HG03439 (cell line): ENCODE data around the gene SYNGR1.

Experiments
- ATAC-seq: cut with Tn5 transposase; IDR thresholded peaks from one replicate; pipeline ENCODE4 v1.9.1; 2021; ENCODE audit warnings: mild to moderate bottlenecking, moderate library complexity; ENCODE audit not compliant: unreplicated experiment

SYNGR1 gene

GRCh38 chr22:39349967-39350726 lies at the start of gene SYNGR1:
Gene SYNGR1, plus strand, starts transcription at chr22:39349991. Its CDS starts 20 bp downstream, at chr22:39350011.
- no peak for ATAC-seq

GRCh38 chr22:39300186-39300830 lies 49.5 kb upstream of the SYNGR1 start:
- ATAC-seq, result no peak

DNA sequence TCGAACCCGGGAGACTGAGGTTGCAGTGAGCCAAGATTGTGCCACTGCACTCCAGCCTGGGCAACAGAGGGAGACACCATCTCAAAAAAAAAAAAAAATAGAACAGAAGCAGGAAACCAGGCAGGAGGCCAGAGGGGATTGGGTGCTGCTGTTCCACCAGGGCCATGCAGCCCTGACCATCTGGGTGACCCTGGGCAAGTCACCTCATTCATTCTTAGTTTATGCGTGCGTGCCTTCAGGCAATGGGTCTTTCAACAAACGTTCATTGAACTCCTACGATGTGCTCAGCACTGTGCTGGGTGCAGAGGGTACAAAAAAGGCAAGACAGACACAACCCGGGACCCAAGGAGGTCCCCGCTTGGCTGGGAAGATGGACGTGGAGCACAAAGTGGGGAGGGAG lies 48.7 kb upstream of the SYNGR1 start:
- ATAC-seq, result no peak

DNA sequence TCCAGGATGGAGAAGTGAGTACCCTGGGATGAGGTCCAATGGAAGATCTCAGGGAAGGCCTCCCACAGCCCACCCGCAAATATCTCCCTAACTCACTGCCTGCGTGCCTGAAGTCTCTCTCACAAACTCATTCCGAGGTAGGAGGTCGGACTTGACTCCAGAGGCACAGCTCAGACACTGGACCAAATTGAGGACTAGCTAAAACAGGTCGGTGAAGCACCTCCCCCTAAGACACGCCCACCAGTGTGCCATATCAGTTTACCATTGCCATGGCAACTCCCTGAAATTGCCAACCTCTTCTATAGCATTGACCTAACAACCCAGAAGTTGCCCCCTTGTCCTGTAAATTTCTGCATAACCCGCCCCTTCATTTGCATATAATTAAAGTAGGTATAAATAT lies 47.9 kb upstream of the SYNGR1 start:
- ATAC-seq, result no peak

DNA sequence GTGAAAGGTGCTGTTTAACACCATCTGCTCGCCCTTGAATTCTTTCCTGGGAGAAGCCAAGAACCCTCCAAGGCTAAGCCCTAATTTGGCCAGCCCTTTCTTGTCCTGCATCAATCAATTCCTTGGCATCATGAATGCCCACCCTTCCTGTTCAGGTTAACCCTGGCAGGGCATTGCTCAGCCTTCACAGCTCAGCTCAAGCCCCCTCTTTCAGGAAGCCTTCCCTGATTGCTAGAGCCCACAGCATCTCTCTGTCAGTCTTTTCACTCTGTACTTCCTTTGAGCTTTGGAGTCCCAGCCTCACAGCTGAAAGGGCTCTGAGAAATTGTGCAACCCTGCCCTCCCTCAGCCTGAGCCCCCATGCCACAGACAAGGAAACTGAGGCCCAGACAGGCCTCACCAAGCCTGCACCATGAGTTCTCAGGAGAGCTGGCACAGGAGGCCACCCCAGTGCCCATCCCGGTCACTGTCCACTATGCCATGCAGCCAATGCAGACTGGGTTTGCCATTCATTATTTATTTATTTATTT lies 47.3 kb upstream of the SYNGR1 start:
- no peak for ATAC-seq

DNA sequence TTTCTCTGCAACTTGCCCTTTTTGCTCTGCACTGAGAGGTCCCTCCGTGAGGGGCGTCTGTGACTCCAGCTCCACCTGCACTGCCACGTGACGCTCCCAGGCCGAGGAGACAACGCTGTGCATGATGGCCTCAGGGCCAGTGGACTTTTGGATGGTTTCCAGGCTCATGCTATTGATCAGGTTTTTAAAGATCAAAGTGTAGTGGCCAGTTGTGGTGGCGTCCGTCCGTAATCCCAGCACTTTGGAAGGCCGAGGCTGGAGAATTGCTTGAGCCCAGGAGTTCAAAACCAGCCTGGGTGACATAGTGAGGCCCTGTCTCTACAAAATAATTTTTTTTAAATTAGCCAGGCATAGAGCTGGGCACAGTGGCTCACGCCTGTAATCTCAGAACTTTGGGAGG lies 46.4 kb upstream of the SYNGR1 start:
- ATAC-seq, result no peak

DNA sequence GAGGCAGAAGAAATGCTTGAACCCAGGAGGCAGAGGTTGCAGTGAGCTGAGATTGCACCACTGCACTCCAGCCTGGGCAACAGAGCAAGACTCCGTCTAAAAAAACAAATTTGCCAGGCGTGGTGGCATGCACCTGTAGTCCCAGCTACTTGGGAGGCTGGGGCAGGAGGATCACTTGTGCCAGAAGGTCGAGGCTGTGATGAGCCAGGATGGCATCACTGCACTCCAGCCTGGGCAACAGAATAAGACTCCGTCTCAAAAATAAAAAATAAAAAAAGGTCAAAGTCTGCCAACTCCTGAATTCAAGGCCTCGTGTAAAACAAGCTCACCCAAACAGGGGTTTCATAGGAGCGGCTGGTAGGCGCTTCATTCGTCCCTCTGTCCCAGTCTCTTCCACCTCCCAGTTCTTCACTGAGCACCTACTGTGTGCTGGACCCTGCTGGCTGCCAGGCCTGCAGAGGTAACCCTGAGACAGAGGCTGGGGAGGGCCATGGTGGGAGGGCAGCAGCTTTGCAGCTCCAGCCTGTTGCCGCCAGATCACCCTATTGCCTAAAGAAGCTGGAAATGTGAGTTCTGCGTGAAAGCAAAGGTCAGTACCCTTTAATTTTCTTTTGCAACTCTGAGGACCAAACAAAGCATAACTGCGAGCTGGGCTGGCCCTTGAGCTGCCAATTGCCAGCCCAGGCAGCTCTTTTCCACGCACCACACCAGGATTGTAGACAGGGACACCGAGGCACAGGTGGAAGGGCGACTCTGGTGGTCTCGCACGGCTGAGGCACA lies 45.7 kb upstream of the SYNGR1 start:
- no peak for ATAC-seq

- ATAC-seq, result no peak
Measured at GRCh38 chr22:39306456-39307361, 43.1 kb upstream of the SYNGR1 start.

DNA sequence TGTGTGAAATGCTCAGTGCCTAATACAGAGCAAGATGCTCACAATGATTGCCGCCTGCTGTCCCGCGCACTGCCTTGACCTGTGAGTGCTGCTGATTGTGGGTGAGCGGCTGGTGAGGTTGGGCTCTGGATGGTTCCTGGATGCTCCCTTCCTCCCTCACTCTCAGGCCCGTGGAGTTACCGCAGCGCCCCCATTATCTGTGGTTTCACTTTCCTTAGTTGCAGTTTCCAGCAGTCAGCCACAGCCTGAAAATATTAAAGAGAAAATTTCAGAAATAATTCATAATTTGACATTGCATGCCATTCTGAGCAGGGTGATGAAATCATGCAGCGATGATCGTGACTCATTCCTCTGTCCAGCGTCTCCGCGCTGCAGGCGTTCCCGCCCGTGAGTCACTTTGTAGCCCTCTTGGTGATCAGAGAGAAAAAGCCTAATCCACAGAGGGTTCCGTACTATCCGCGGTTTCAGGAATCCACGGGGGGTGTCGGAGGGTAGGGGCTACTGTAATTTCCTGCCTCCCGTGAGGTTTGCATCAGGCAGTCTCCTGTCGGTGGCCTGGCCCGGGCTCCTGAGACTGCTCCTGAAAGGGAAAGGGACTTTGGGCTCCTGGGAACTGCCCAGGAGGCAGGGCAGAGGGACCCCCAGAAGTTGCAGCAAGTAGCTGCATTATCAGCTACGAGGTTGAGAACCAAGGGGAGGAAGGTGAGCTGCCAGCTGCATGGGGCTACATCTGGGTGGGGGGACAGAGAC lies 41.0 kb upstream of the SYNGR1 start:
- no peak for ATAC-seq

GRCh38 chr22:39309364-39309861 lies 40.4 kb upstream of the SYNGR1 start:
- ATAC-seq, result no peak

- no peak for ATAC-seq
Measured at GRCh38 chr22:39309881-39310714, 39.7 kb upstream of the SYNGR1 start.

GRCh38 chr22:39311592-39312400 lies 38.0 kb upstream of the SYNGR1 start:
- no peak for ATAC-seq

- ATAC-seq, result no peak
Measured at GRCh38 chr22:39312410-39312809, 37.4 kb upstream of the SYNGR1 start.

DNA sequence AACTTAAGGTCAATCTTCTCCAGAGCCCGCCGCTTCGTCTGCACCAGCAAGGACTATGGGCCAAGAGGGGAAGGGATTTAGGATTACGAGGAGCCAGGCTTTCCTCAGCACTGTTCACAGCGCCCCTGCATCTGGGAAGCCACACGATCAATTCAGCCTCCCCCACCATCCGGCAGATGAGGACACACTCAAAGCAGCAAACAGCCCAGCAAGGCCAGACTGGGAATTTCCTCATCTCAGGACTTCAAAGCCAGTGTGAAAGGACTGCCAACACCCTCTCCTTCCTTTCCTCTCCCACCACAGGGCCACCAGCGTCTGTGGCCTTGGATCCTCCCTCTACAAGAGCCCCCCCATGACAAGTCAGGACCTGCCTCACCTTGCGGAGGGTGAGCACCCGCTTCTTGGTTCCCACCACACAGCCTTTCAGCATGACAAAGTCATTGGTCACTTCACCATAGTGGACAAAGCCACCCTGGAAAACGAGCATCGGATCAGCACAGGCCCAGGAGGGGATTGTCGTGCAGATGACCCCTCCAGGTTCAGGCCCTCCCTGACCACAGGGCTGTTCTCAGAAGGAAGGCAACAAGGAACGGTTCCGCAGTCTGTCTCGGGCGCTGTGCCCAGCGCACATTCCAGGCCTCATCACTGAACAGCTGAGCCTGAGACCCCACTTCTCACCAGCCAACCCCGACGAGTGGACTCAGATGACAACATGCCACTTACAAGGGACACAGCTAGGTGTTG lies 36.4 kb upstream of the SYNGR1 start:
- no peak for ATAC-seq

- no peak for ATAC-seq
Measured at GRCh38 chr22:39314251-39314971, 35.4 kb upstream of the SYNGR1 start.

- ATAC-seq, result no peak
Measured at GRCh38 chr22:39315389-39315788, 34.4 kb upstream of the SYNGR1 start.
